ENCODE data around the gene ADD3.

GRCh38 chr10:110040108-110040507, 32.3 kb downstream of the ADD3 start:
- no peak for TF ChIP-seq EP300 (IDR thresholded peaks at IDR 0.05)
- no peak for TF ChIP-seq CTCF (IDR thresholded peaks at IDR 0.05)
- TF ChIP-seq POLR2A (IDR thresholded peaks at IDR 0.05) = no peak

Data from ovary (tissue), 3 donors.